SK-N-SH (cell line): Measurements from ENCODE around the gene PIK3R1. TPM values are rescaled to one million over a fixed set of nuclear protein-coding genes. Genes with fewer than 3 reads are reported as not detected.

Experiments used
- CTCF ChIA-PET: fragments of 300-600, 350-600 bp; formaldehyde crosslinking; extraction: SDS; loops from one replicate; lab custom pipeline; 2021; lab: Yijun Ruan, JAX
- POLR2A ChIA-PET: fragments of 350-600 bp; sonication (Branson Sonifier 250); formaldehyde crosslinking; extraction: SDS; loops from one replicate; lab custom pipeline; 2020; ENCODE audit warnings: antibody characterized with exemption, inconsistent platforms; lab: Yijun Ruan, JAX
- DNase-seq: peaks from one replicate; pipeline ENCODE4 v3.0.0; 2012
- H2AFZ ChIP-seq: fragments of 200-600 bp; sonication (generic); 2 replicates; pipeline ENCODE4 v1.8.1; 2016; ENCODE audit warnings: antibody characterized with exemption, mild to moderate bottlenecking, low read depth
- H3F3A ChIP-seq: fragments of 200-600 bp; sonication (generic); replicated peaks from 2 replicates; pipeline ENCODE3; 2016; ENCODE audit warnings: antibody characterized with exemption, mild to moderate bottlenecking; ENCODE audit not compliant: insufficient read depth
- H3K27ac ChIP-seq, 2 experiments: fragments of 200-500 bp in 1 of 2; fragments of 200-600 bp in 1 of 2; sonication (Bioruptor generic) in 1 of 2; sonication (generic), shearing (Covaris generic) in 1 of 2; 2 replicates each; pipeline versions ENCODE4 v1.5.1 to v1.6.1; 2014 to 2016; ENCODE audit warnings: low read depth in 2 of 2, inconsistent platforms in 1 of 2, low read length in 1 of 2, mild to moderate bottlenecking in 1 of 2, mixed read lengths in 1 of 2
- H3K27me3 ChIP-seq: fragments of 200-600 bp; sonication (generic), shearing (Covaris generic); 2 replicates; pipeline ENCODE4 v1.6.1; 2016; ENCODE audit warnings: mixed run types; ENCODE audit not compliant: insufficient read depth
- H3K36me3 ChIP-seq, 2 experiments: fragments of 200-500 bp in 1 of 2; fragments of 200-600 bp in 1 of 2; sonication (Bioruptor generic) in 1 of 2; sonication (generic) in 1 of 2; replicated peaks in 1 of 2; 2 replicates each; pipeline versions ENCODE3 to v1.5.1; 2014 to 2016; ENCODE audit warnings: low read length in 1 of 2, mild to moderate bottlenecking in 1 of 2; ENCODE audit not compliant: insufficient read depth in 2 of 2, control insufficient read depth in 1 of 2
- H3K4me1 ChIP-seq, 2 experiments: fragments of 200-500 bp in 1 of 2; fragments of 200-600 bp in 1 of 2; sonication (Bioruptor generic) in 1 of 2; sonication (generic), shearing (Covaris generic) in 1 of 2; 2 replicates each; pipeline versions ENCODE4 v1.5.1 to v1.6.1; 2014 to 2016; ENCODE audit warnings: low read depth in 1 of 2, low read length in 1 of 2, mixed run types in 1 of 2; ENCODE audit not compliant: insufficient read depth in 2 of 2, control insufficient read depth in 1 of 2
- H3K4me2 ChIP-seq: fragments of 200-600 bp; sonication (generic), shearing (Covaris generic); 2 replicates; pipeline ENCODE4 v1.6.1; 2017; ENCODE audit warnings: mixed run types
- H3K4me3 ChIP-seq, 2 experiments: fragments of 200-500 bp in 1 of 2; fragments of 200-600 bp in 1 of 2; sonication (Bioruptor generic) in 1 of 2; sonication (generic), shearing (Covaris generic) in 1 of 2; 2 replicates each; pipeline versions ENCODE4 v1.5.1 to v1.8.1; 2014 to 2016; ENCODE audit warnings: low read depth in 2 of 2, inconsistent platforms in 1 of 2, low read length in 1 of 2, mild to moderate bottlenecking in 1 of 2, mixed read lengths in 1 of 2, moderate library complexity in 1 of 2
- H3K79me2 ChIP-seq: fragments of 200-600 bp; sonication (generic); 2 replicates; pipeline ENCODE4 v1.8.1; 2017; ENCODE audit warnings: mild to moderate bottlenecking; ENCODE audit not compliant: insufficient read depth
- H3K9ac ChIP-seq: fragments of 200-600 bp; sonication (generic); 2 replicates; pipeline ENCODE4 v1.6.1; 2017; ENCODE audit warnings: mixed run types
- H3K9me2 ChIP-seq: fragments of 200-600 bp; sonication (generic); 2 replicates; pipeline ENCODE4 v1.6.1; 2017; ENCODE audit warnings: mixed run types
- H3K9me3 ChIP-seq: fragments of 200-600 bp; sonication (generic); 2 replicates; pipeline ENCODE4 v1.6.1; 2017; ENCODE audit warnings: mixed run types, mild to moderate bottlenecking, moderate library complexity
- H4K20me1 ChIP-seq: fragments of 200-600 bp; sonication (generic); 2 replicates; pipeline ENCODE4 v1.6.1; 2017; ENCODE audit warnings: mild to moderate bottlenecking, mixed run types; ENCODE audit not compliant: insufficient read depth
- CHD2 ChIP-seq: fragments of 150-350 bp; IDR thresholded peaks from 2 replicates; pipeline ENCODE4 v1.6.1; 2018; ENCODE audit warnings: low read length; ENCODE audit not compliant: partially characterized antibody
- EP300 ChIP-seq, 2 experiments: IDR thresholded peaks; 2 replicates each; pipeline versions ENCODE4 v1.4.0 to v1.6.1; 2012; ENCODE audit warnings: borderline replicate concordance in 1 of 2, low read depth in 1 of 2, low read length in 1 of 2
- EZH2phosphoT487 ChIP-seq: fragments of 200-600 bp; sonication (generic); IDR thresholded peaks from 2 replicates; pipeline ENCODE4 v1.6.1; 2017; ENCODE audit warnings: low read depth, mixed run types, mild to moderate bottlenecking, antibody characterized with exemption, moderate library complexity, borderline replicate concordance
- FOSL2 ChIP-seq: IDR thresholded peaks from 2 replicates; pipeline ENCODE4 v1.4.0; 2012; ENCODE audit warnings: low read depth, mild to moderate bottlenecking, moderate library complexity, borderline replicate concordance
- GATA2 ChIP-seq: sonication (generic); formaldehyde crosslinking; IDR thresholded peaks from 2 replicates; pipeline ENCODE4 v1.5.0; 2020; ENCODE audit warnings: mild to moderate bottlenecking, missing genetic modification reagents
- MEF2A ChIP-seq: IDR thresholded peaks from 2 replicates; pipeline ENCODE4 v1.4.0; 2012; ENCODE audit warnings: low read depth, borderline replicate concordance
- MXI1 ChIP-seq: IDR thresholded peaks from 2 replicates; pipeline ENCODE4 v1.6.1; 2012; ENCODE audit warnings: mild to moderate bottlenecking, low read depth, low read length, improper control_type of control experiment
- NRF1 ChIP-seq: IDR thresholded peaks from 2 replicates; pipeline ENCODE4 v1.6.1; 2012; ENCODE audit warnings: low read depth, mild to moderate bottlenecking, low read length
- POLR2AphosphoS5 ChIP-seq: IDR thresholded peaks from 2 replicates; pipeline ENCODE4 v1.6.1; 2012; ENCODE audit warnings: low read depth, low read length
- RAD21 ChIP-seq: IDR thresholded peaks from 2 replicates; pipeline ENCODE4 v1.6.1; 2012; ENCODE audit warnings: mild to moderate bottlenecking, low read length
- SIN3A ChIP-seq: IDR thresholded peaks from 2 replicates; pipeline ENCODE4 v1.6.1; 2012; ENCODE audit warnings: low read depth, mild to moderate bottlenecking, low read length, moderate library complexity, borderline replicate concordance
- TAF1 ChIP-seq: IDR thresholded peaks from 2 replicates; pipeline ENCODE4 v1.6.1; 2012; ENCODE audit warnings: low read depth, mild to moderate bottlenecking, low read length, moderate library complexity, borderline replicate concordance
- TCF12 ChIP-seq: IDR thresholded peaks from 2 replicates; pipeline ENCODE4 v1.4.0; 2012
- YY1 ChIP-seq: IDR thresholded peaks from 2 replicates; pipeline ENCODE4 v1.4.0; 2012; ENCODE audit warnings: low read depth, mild to moderate bottlenecking
- WGBS: methylation state at CpG from one replicate; pipeline ENCODE4 v1.1.6; 2017; ENCODE audit warnings: low lambda C conversion rate; 5-methylcytosine and 5-hydroxymethylcytosine counted together
- polyA plus RNA-seq, 3 experiments: library from polyadenylated mRNA; depleted of rRNA; stranded (reverse); fragments of >200 nt; gene quantifications; 2 replicates each; pipeline ENCODE4 v1.2.3, GENCODE V29; 2012
- TF ChIP-seq, protein P1 (sequence below): fragments of 150-350 bp; IDR thresholded peaks from 2 replicates; pipeline ENCODE4 v1.6.1; 2016; ENCODE audit warnings: mild to moderate bottlenecking, low read depth, low read length

Gene PIK3R1
- polyA plus RNA-seq, 1 of the 3 experiments (the other 2 are of a cell fraction): 2.0 TPM

- TF ChIP-seq, protein P1, sequence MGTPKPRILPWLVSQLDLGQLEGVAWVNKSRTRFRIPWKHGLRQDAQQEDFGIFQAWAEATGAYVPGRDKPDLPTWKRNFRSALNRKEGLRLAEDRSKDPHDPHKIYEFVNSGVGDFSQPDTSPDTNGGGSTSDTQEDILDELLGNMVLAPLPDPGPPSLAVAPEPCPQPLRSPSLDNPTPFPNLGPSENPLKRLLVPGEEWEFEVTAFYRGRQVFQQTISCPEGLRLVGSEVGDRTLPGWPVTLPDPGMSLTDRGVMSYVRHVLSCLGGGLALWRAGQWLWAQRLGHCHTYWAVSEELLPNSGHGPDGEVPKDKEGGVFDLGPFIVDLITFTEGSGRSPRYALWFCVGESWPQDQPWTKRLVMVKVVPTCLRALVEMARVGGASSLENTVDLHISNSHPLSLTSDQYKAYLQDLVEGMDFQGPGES: no peak
- TF ChIP-seq POLR2AphosphoS5 (no peak), CHD2 (no peak), GATA2 (CRISPR knock-in tag) (no peak), RAD21 (no peak), EP300 (IDR thresholded peaks at IDR 0.05; ENCODE audit: borderline replicate concordance in 1 of 2, low read depth in 1 of 2, low read length in 1 of 2) (no peak)
Observed at GRCh38 chr5:68173007-68173406, 42.5 kb upstream of the PIK3R1 start (continued).

GRCh38 chr5:68176253-68176652, 39.3 kb upstream of the PIK3R1 start:
- no peaks in the 10 kb centered on the region for H3K27me3 ChIP-seq
- TF ChIP-seq NRF1 (no peak), RAD21 (no peak), TCF12 (no peak), FOSL2 (no peak), MXI1 (no peak)
- TF ChIP-seq, all 33 proteins: peak for 0
- Histone ChIP-seq H3K4me3 (no peak overlapping the region), H3K36me3 (no peaks in the 10 kb centered on the region), H3F3A (no peaks in the 10 kb centered on the region), H2AFZ (no peak overlapping the region), H3K4me2 (no peak overlapping the region), H3K27ac (no peak overlapping the region), H3K9me3 (no peaks in the 10 kb centered on the region), H3K4me1 (no peaks in the 10 kb centered on the region), H3K9ac (no peak overlapping the region), H3K9me2 (no peaks in the 10 kb centered on the region), H3K79me2 (no peaks in the 10 kb centered on the region), H4K20me1 (no peaks in the 10 kb centered on the region)
- DNase-seq: no peak
- 96% methylated on average over 6 of the region's 6 CpGs for WGBS
- ChIA-PET CTCF (interaction anchor here (0.6 kb wide), 1 partner anchor 214 kb away, joined by 3 read pairs; no protein-coding TSS in a partner anchor), POLR2A (no interaction called here)

GRCh38 chr5:68176802-68177479, 38.6 kb upstream of the PIK3R1 start:
- H3K4me1 ChIP-seq: no peaks in the 10 kb centered on the region
- H3K27ac ChIP-seq: no peak overlapping the region
- no peaks in the 10 kb centered on the region for H3F3A ChIP-seq
- H3K4me3 ChIP-seq: no peak overlapping the region
- no peak overlapping the region for H3K9ac ChIP-seq
- 89% methylated on average over 7 of the region's 7 CpGs for WGBS
- H3K9me3 ChIP-seq: no peaks in the 10 kb centered on the region
- H3K36me3 ChIP-seq: no peaks in the 10 kb centered on the region
- DNase-seq: no peak
- H3K27me3 ChIP-seq: no peaks in the 10 kb centered on the region
- no peaks in the 10 kb centered on the region for H4K20me1 ChIP-seq
- ChIA-PET POLR2A (no interaction called here), CTCF (interaction anchor here (0.6 to 1.2 kb wide), 2 partner anchors 17 to 214 kb away, joined by 3 to 4 read pairs; no protein-coding TSS in a partner anchor)
- H3K4me2 ChIP-seq: no peak overlapping the region
- TF ChIP-seq SIN3A (no peak), MEF2A (no peak), RAD21 (no peak), YY1 (no peak), TAF1 (no peak), EZH2phosphoT487 (no peak), POLR2AphosphoS5 (no peak)
- no peaks in the 10 kb centered on the region for H3K9me2 ChIP-seq
- H3K79me2 ChIP-seq: no peaks in the 10 kb centered on the region
- H2AFZ ChIP-seq: no peak overlapping the region
